Neural cell (in vitro differentiated cells): Measurements from ENCODE around the gene INSRR. TPM values are rescaled to one million over a fixed set of nuclear protein-coding genes. Genes with fewer than 3 reads are reported as not detected.

Experiments
- H2AFZ ChIP-seq: fragments of 200-600, 300-800 bp; sonication (generic), shearing (Covaris generic); 2 replicates; pipeline ENCODE4 v1.6.0; 2014; ENCODE audit warnings: low read depth, mild to moderate bottlenecking, antibody characterized with exemption, low read length, moderate library complexity
- H3F3A ChIP-seq: fragments of 200-600 bp; shearing (Covaris generic); 2 replicates; pipeline ENCODE4 v1.6.1; 2016; ENCODE audit warnings: mild to moderate bottlenecking, moderate library complexity, mixed read lengths, antibody characterized with exemption, low read length; ENCODE audit not compliant: insufficient read depth, poor library complexity, severe bottlenecking
- H3K27ac ChIP-seq: fragments of 200-600, 300-800 bp; sonication (generic), shearing (Covaris generic); 2 replicates; pipeline ENCODE4 v1.5.1; 2014; ENCODE audit warnings: mild to moderate bottlenecking, low read length, moderate library complexity
- H3K27me3 ChIP-seq: fragments of 300-800, 200-600 bp; sonication (generic), shearing (Covaris generic); 2 replicates; pipeline ENCODE4 v1.6.0; 2014; ENCODE audit warnings: mild to moderate bottlenecking, low read depth, low read length, moderate library complexity; ENCODE audit not compliant: insufficient read depth
- H3K36me3 ChIP-seq: fragments of 300-800, 200-600 bp; sonication (generic), shearing (Covaris generic); 2 replicates; pipeline ENCODE4 v1.5.1; 2014; ENCODE audit warnings: mild to moderate bottlenecking, antibody characterized with exemption, low read length, moderate library complexity; ENCODE audit not compliant: insufficient read depth
- H3K4me2 ChIP-seq: fragments of 300-800, 200-600 bp; sonication (generic), shearing (Covaris generic); 2 replicates; pipeline ENCODE4 v1.6.0; 2014; ENCODE audit warnings: mild to moderate bottlenecking, low read length
- H3K4me3 ChIP-seq: fragments of 300-800, 200-600 bp; sonication (generic), shearing (Covaris generic); 2 replicates; pipeline ENCODE4 v1.5.1; 2014; ENCODE audit warnings: mild to moderate bottlenecking, low read length, moderate library complexity
- H3K79me2 ChIP-seq: fragments of 200-600 bp; shearing (Covaris generic); replicated peaks from 2 replicates; pipeline ENCODE4 v1.6.0; 2014; ENCODE audit warnings: mild to moderate bottlenecking, low read length, moderate library complexity; ENCODE audit not compliant: insufficient read depth
- H3K9ac ChIP-seq: fragments of 300-800, 200-600 bp; sonication (generic), shearing (Covaris generic); 2 replicates; pipeline ENCODE4 v1.6.1; 2016; ENCODE audit warnings: mild to moderate bottlenecking, low read length, mixed read lengths
- H3K9me2 ChIP-seq: fragments of 200-600 bp; shearing (Covaris generic); 2 replicates; pipeline ENCODE4 v1.6.1; 2016; ENCODE audit warnings: mild to moderate bottlenecking, low read length, mixed read lengths; ENCODE audit not compliant: insufficient read depth
- H3K9me3 ChIP-seq: fragments of 200-600, 300-800 bp; sonication (generic), shearing (Covaris generic); 2 replicates; pipeline ENCODE4 v1.6.1; 2016; ENCODE audit warnings: mild to moderate bottlenecking, mixed run types, low read length, moderate library complexity, mixed read lengths
- H4K20me1 ChIP-seq: fragments of 200-600 bp; shearing (Covaris generic); 2 replicates; pipeline ENCODE4 v1.6.1; 2016; ENCODE audit warnings: mild to moderate bottlenecking, mixed run types; ENCODE audit not compliant: insufficient read depth
- EP300 ChIP-seq: fragments of 450-650 bp; conservative IDR thresholded peaks from 2 replicates; pipeline ENCODE4 v1.6.1; 2014; ENCODE audit warnings: antibody characterized with exemption, mild to moderate bottlenecking, moderate library complexity; ENCODE audit not compliant: poor library complexity, severe bottlenecking
- EZH2 ChIP-seq: fragments of 200-600, 300-800 bp; shearing (Covaris generic), sonication (generic); IDR thresholded peaks from 2 replicates; pipeline ENCODE4 v1.6.1; 2014; ENCODE audit warnings: antibody characterized with exemption, low read length, borderline replicate concordance, mild to moderate bottlenecking; ENCODE audit not compliant: insufficient read depth, poor library complexity, severe bottlenecking
- MXI1 ChIP-seq: fragments of 450-650 bp; conservative IDR thresholded peaks from 2 replicates; pipeline ENCODE4 v1.6.1; 2014; ENCODE audit warnings: antibody characterized with exemption, mild to moderate bottlenecking; ENCODE audit not compliant: poor library complexity, severe bottlenecking
- POLR2AphosphoS5 ChIP-seq: IDR thresholded peaks from 2 replicates; pipeline ENCODE4 v1.6.1; 2012
- RAD21 ChIP-seq: fragments of 450-650 bp; conservative IDR thresholded peaks from 2 replicates; pipeline ENCODE4 v1.6.1; 2014; ENCODE audit warnings: antibody characterized with exemption, mild to moderate bottlenecking, moderate library complexity
- SMC3 ChIP-seq: fragments of 450-650 bp; conservative IDR thresholded peaks from 2 replicates; pipeline ENCODE4 v1.6.1; 2014; ENCODE audit warnings: antibody characterized with exemption, mild to moderate bottlenecking, moderate library complexity; ENCODE audit not compliant: poor library complexity
- TAF1 ChIP-seq: IDR thresholded peaks from 2 replicates; pipeline ENCODE4 v1.6.1; 2012; ENCODE audit warnings: low read depth
- polyA plus RNA-seq: library from polyadenylated mRNA; depleted of rRNA; stranded (reverse); fragments of >200 nt; gene quantifications from 2 replicates; pipeline ENCODE4 v1.2.3, GENCODE V29; 2014
- TF ChIP-seq, protein P1 (sequence below): fragments of 450-650 bp; IDR thresholded peaks from 2 replicates; pipeline ENCODE4 v1.5.1; 2014; ENCODE audit warnings: antibody characterized with exemption, mild to moderate bottlenecking, moderate library complexity; ENCODE audit not compliant: poor library complexity, severe bottlenecking
- TF ChIP-seq, protein P2 (sequence below): IDR thresholded peaks from 2 replicates; pipeline ENCODE4 v1.6.1; 2012; ENCODE audit warnings: borderline replicate concordance

The INSRR gene
- polyA plus RNA-seq, 1 donor from 2014 or later: 3.0 TPM

DNA sequence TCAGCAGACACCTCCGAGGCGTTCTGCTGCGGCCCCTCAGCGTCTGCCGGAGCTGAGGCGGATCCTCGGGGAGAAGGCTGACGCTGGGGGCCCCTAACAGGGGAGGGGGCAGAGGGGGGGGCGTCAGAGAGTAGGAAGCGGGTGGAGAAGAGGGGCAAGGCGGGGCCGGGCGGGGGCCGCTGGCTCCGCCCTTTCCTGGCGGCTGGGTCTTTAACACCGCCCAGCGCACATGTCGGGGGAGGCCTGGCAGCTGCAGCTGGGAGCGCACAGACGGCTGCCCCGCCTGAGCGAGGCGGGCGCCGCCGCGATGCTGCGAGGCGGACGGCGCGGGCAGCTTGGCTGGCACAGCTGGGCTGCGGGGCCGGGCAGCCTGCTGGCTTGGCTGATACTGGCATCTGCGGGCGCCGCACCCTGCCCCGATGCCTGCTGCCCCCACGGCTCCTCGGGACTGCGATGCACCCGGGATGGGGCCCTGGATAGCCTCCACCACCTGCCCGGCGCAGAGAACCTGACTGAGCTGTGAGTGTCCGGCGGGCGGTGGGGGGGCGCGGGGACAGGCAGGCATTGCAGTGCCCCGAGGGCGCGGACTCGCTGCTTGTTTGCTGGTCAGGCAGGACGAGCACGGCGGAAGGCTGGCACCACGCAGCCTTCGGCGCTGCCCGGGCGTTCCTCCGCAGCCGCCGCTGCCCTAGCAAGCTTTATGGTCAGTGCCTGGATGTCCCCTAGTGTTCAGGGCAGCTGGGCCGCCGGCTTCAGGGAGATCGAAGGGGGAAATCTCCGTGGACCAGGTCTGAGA lies 1.9 kb upstream of the INSRR start, which contains the start of gene NTRK1:
TSS of gene NTRK1 (plus strand) at position 238 of the 796 bp plus-strand sequence. CDS start at position 308, 70 bp downstream.
- Histone ChIP-seq H3K9me2 (no peaks in the 10 kb centered on the region), H3K9ac (peak within 1 kb of the TSS; percentile 45), H3K36me3 (no peaks in the 10 kb centered on the region), H3K27ac (no peak within 1 kb of the TSS), H2AFZ (no peak within 1 kb of the TSS), H4K20me1 (no peaks in the 10 kb centered on the region), H3K27me3 (peaks cover 56% of the 10 kb centered on the region), H3K79me2 (no peaks in the 10 kb centered on the region), H3K4me3 (peak within 1 kb of the TSS; percentile 64), H3K4me2 (peak within 1 kb of the TSS; percentile 84), H3K9me3 (no peaks in the 10 kb centered on the region), H3F3A (no peaks in the 10 kb centered on the region)
- TF ChIP-seq, protein P1, sequence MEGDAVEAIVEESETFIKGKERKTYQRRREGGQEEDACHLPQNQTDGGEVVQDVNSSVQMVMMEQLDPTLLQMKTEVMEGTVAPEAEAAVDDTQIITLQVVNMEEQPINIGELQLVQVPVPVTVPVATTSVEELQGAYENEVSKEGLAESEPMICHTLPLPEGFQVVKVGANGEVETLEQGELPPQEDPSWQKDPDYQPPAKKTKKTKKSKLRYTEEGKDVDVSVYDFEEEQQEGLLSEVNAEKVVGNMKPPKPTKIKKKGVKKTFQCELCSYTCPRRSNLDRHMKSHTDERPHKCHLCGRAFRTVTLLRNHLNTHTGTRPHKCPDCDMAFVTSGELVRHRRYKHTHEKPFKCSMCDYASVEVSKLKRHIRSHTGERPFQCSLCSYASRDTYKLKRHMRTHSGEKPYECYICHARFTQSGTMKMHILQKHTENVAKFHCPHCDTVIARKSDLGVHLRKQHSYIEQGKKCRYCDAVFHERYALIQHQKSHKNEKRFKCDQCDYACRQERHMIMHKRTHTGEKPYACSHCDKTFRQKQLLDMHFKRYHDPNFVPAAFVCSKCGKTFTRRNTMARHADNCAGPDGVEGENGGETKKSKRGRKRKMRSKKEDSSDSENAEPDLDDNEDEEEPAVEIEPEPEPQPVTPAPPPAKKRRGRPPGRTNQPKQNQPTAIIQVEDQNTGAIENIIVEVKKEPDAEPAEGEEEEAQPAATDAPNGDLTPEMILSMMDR: no peak
- no peak for TF ChIP-seq TAF1
- TF ChIP-seq MXI1: no peak
- TF ChIP-seq SMC3: no peak
- TF ChIP-seq EP300: no peak
- TF ChIP-seq, protein P2, sequence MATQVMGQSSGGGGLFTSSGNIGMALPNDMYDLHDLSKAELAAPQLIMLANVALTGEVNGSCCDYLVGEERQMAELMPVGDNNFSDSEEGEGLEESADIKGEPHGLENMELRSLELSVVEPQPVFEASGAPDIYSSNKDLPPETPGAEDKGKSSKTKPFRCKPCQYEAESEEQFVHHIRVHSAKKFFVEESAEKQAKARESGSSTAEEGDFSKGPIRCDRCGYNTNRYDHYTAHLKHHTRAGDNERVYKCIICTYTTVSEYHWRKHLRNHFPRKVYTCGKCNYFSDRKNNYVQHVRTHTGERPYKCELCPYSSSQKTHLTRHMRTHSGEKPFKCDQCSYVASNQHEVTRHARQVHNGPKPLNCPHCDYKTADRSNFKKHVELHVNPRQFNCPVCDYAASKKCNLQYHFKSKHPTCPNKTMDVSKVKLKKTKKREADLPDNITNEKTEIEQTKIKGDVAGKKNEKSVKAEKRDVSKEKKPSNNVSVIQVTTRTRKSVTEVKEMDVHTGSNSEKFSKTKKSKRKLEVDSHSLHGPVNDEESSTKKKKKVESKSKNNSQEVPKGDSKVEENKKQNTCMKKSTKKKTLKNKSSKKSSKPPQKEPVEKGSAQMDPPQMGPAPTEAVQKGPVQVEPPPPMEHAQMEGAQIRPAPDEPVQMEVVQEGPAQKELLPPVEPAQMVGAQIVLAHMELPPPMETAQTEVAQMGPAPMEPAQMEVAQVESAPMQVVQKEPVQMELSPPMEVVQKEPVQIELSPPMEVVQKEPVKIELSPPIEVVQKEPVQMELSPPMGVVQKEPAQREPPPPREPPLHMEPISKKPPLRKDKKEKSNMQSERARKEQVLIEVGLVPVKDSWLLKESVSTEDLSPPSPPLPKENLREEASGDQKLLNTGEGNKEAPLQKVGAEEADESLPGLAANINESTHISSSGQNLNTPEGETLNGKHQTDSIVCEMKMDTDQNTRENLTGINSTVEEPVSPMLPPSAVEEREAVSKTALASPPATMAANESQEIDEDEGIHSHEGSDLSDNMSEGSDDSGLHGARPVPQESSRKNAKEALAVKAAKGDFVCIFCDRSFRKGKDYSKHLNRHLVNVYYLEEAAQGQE: no peak
- TF ChIP-seq RAD21: no peak
- no peak for TF ChIP-seq EZH2
- no peak for TF ChIP-seq POLR2AphosphoS5

DNA sequence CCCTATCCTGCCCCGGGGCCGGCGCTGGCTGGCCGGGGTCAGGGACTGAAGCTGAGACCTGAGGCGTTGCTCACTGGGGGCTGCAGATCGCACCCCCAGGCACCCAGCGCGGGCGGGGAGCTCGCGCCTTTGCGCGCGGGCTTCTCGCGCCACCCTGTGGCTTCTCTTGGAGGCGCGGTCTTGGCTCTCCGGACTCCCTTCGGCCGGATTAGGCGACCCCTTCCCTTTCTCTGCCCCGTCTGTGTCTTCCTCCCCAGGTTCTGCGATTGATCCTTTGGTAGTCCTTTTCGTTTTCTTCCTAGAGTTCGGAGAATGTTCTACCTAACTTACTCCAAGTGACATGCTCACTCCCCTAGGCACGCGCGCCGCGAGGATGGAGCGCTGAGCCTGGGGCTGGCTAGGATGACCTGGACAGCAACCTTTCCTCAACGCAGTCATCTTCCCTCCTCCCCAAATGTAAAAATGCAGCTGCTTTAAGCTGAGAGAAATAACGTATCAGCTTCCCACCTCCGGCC lies 1.3 kb upstream of the INSRR start:
- Histone ChIP-seq H3K9ac (peak overlapping the region; percentile 45), H3K4me2 (peak overlapping the region; percentile 84), H3K9me3 (no peaks in the 10 kb centered on the region), H2AFZ (no peak overlapping the region), H3K27ac (no peak overlapping the region), H3K36me3 (no peaks in the 10 kb centered on the region), H4K20me1 (no peaks in the 10 kb centered on the region), H3K27me3 (peaks cover 56% of the 10 kb centered on the region), H3K4me3 (peak overlapping the region; percentile 64), H3K79me2 (no peaks in the 10 kb centered on the region), H3F3A (no peaks in the 10 kb centered on the region), H3K9me2 (no peaks in the 10 kb centered on the region)
- peak; percentile 11 for TF ChIP-seq MXI1
- no peak for TF ChIP-seq EZH2
- TF ChIP-seq, protein P1: peak; percentile 89
- TF ChIP-seq POLR2AphosphoS5: no peak
- TF ChIP-seq, protein P2: no peak
- no peak for TF ChIP-seq TAF1
- peak; percentile 88 for TF ChIP-seq SMC3
- no peak for TF ChIP-seq EP300
- peak; percentile 82 for TF ChIP-seq RAD21
